Cardiac muscle cell (in vitro differentiated cells and primary cell): ENCODE measurements around the gene MPZL2. TPM values are rescaled to one million over a fixed set of nuclear protein-coding genes. Genes with fewer than 3 reads are reported as not detected.

Source experiments
- DNase-seq, 2 donors: peaks; one replicate each; pipeline versions ENCODE4 v3.0.0 to v3.0.0-alpha.2; 2010 to 2017; ENCODE audit warnings: low read depth in 1 of 2, low spot score in 1 of 2
- H3K27ac ChIP-seq: fragments of 200-600 bp; sonication (generic); 2 replicates; pipeline ENCODE4 v1.5.1; 2016
- H3K27me3 ChIP-seq: fragments of 200-600 bp; sonication (generic); 2 replicates; pipeline ENCODE4 v1.6.0; 2016; ENCODE audit warnings: control low read depth
- H3K36me3 ChIP-seq: fragments of 200-600 bp; sonication (generic); 2 replicates; pipeline ENCODE4 v1.5.1; 2016; ENCODE audit warnings: control low read depth
- H3K4me1 ChIP-seq: fragments of 200-600 bp; sonication (generic); 2 replicates; pipeline ENCODE4 v1.8.1; 2017; ENCODE audit warnings: low read depth, mild to moderate bottlenecking, mixed run types
- H3K4me3 ChIP-seq: fragments of 200-600 bp; sonication (generic); 2 replicates; pipeline ENCODE4 v1.5.1; 2016; ENCODE audit warnings: mild to moderate bottlenecking
- H3K9me3 ChIP-seq: fragments of 200-600 bp; sonication (generic); 2 replicates; pipeline ENCODE4 v1.5.1; 2017; ENCODE audit warnings: low read depth, mild to moderate bottlenecking, control low read depth
- polyA plus RNA-seq: library from polyadenylated mRNA; unstranded; fragments of >200 nt; fragmentation: Nextera tagmentation; extraction: Ambion mirVana; gene quantifications from 2 replicates; pipeline ENCODE4 v1.2.1, GENCODE V29; 2016
- total RNA-seq: library from RNA; depleted of rRNA; stranded (reverse); fragments of >200 nt; gene quantifications from 2 replicates; pipeline ENCODE4 v1.2.3, GENCODE V29; 2016
- TF ChIP-seq, protein P1 (sequence below): IDR thresholded peaks from 2 replicates; pipeline ENCODE4 v1.5.1; 2012; ENCODE audit warnings: low read depth, mild to moderate bottlenecking, low read length

MPZL2 gene
- total and polyA plus RNA-seq, 2 experiments from 2014 or later: 0.13 TPM; not detected in 1

DNA sequence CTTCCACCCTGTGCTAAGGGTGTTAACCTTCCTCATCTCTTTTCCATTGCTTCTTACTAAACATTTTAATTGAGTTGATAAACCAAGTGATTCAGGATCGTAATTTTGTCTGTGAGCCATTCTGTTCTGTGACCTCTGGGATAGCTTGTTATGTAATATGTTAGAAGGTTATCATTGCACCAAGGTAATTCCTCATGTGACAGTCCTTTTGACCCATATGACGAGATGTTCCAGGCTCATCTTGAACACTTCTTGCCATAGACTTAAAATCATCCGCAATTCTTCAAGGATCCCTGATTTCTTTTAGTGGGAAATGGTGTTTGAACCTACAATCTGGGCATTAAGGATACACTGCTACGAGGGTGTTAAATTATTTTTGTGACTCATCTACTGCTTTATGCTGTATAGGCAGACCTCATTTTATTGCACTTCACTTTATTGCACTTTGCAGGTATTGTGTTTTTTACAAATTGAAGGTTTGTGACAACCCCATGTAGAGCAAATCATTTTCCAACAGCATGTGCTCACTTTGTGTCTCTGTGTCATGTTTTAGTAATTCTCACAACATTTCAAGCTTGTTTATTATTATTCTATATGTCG, 19.0 kb upstream of the MPZL2 start:
- H3K4me3 ChIP-seq: no peak overlapping the region
- H3K27ac ChIP-seq: no peak overlapping the region
- H3K9me3 ChIP-seq: no peaks in the 10 kb centered on the region
- no peaks in the 10 kb centered on the region for H3K4me1 ChIP-seq
- no peak for DNase-seq
- TF ChIP-seq, protein P1, sequence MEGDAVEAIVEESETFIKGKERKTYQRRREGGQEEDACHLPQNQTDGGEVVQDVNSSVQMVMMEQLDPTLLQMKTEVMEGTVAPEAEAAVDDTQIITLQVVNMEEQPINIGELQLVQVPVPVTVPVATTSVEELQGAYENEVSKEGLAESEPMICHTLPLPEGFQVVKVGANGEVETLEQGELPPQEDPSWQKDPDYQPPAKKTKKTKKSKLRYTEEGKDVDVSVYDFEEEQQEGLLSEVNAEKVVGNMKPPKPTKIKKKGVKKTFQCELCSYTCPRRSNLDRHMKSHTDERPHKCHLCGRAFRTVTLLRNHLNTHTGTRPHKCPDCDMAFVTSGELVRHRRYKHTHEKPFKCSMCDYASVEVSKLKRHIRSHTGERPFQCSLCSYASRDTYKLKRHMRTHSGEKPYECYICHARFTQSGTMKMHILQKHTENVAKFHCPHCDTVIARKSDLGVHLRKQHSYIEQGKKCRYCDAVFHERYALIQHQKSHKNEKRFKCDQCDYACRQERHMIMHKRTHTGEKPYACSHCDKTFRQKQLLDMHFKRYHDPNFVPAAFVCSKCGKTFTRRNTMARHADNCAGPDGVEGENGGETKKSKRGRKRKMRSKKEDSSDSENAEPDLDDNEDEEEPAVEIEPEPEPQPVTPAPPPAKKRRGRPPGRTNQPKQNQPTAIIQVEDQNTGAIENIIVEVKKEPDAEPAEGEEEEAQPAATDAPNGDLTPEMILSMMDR: no peak
- no peaks in the 10 kb centered on the region for H3K36me3 ChIP-seq
- H3K27me3 ChIP-seq: peaks cover 22% of the 10 kb centered on the region

DNA sequence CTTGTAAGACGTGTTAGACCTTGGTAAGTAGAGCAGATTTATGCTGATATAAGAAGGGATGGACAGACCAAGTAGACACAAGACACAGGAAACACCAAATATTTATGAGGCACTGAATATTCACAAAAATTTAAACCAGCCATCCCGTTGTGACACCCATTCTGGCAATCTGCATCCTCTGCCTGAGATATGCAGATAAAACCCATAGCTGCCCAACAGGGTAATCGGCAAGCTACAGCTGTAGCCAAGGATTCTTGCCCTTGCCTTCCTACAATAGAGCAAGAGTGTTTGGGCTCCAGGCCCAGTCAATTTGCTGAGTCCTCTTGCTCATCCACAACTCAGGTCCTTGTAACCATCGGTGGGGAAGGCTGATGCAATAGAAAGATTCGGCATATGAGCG, 18.5 kb upstream of the MPZL2 start:
- H3K4me3 ChIP-seq: no peak overlapping the region
- H3K27me3 ChIP-seq: peaks cover 17% of the 10 kb centered on the region
- no peaks in the 10 kb centered on the region for H3K4me1 ChIP-seq
- H3K36me3 ChIP-seq: no peaks in the 10 kb centered on the region
- H3K9me3 ChIP-seq: no peaks in the 10 kb centered on the region
- no peak overlapping the region for H3K27ac ChIP-seq
- DNase-seq: no peak
- TF ChIP-seq, protein P1: no peak

DNA sequence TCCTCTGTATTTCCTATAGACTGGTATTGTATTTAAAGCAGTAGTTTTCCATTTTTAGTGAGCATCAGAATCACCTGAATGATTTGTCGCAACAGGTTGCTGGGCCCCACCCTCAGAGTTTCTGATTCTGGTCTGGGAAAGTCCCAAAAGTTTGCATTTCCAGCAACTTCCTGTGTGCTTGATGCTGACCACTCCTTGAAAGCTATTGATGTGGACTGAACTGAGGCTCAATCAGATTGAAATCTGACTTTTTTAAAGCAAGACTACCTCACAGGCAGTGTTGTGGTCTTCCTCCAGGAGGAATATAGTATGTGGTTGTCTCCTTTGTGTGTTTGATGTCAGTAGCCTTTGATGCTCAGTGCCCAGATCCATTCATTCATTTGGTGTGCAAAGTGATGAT, 17.2 kb upstream of the MPZL2 start:
- Histone ChIP-seq H3K36me3 (no peaks in the 10 kb centered on the region), H3K4me3 (no peak overlapping the region), H3K27ac (no peak overlapping the region), H3K4me1 (no peaks in the 10 kb centered on the region), H3K9me3 (no peaks in the 10 kb centered on the region), H3K27me3 (peaks cover 17% of the 10 kb centered on the region)
- DNase-seq: no peak
- TF ChIP-seq, protein P1: no peak

DNA sequence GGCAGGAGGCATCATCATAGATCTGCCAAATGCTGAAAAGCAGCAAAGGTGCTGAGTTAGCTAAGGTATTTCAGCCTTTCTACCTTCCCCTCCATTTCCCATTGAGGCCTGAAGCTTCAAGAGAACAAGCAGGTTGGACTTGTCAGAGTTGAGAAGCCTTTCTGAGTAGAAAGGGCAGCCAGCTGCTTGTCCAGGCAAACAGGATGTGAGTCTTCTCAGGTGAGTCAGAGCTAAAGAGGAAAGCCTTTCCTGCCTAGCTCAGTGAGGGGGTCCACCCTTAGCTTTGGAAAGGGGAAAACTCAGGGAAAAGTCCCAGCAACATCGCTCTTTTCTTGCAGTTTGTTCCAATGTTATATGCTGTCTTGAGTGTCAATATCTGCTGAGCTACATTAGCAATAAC, 13.2 kb upstream of the MPZL2 start:
- DNase-seq: peak in 1 of 2 donors; percentile 26
- peaks cover 41% of the 10 kb centered on the region for H3K27me3 ChIP-seq
- H3K36me3 ChIP-seq: no peaks in the 10 kb centered on the region
- H3K27ac ChIP-seq: no peak overlapping the region
- TF ChIP-seq, protein P1: no peak
- no peaks in the 10 kb centered on the region for H3K9me3 ChIP-seq
- H3K4me1 ChIP-seq: no peaks in the 10 kb centered on the region
- H3K4me3 ChIP-seq: no peak overlapping the region

DNA sequence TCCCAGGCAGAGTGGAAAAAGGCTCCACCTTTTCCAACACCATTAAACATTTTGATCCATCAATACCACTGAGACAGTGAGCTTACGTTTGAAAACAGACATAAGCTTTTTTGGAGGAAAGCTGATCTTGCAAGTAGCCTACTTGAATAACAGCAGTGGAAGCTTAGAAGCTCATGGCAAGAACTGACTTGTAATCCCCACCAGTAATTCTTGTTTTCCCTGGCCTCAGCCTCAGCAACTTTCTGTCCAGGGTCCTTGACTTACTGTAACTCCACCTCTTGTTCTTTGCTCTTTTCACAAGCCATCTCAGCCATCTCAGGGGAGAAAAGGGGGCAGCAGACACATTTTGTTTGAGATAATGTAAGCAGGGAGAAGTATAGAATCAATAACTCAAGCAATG, 12.3 kb upstream of the MPZL2 start:
- Histone ChIP-seq H3K36me3 (no peaks in the 10 kb centered on the region), H3K4me1 (no peaks in the 10 kb centered on the region), H3K27me3 (peaks cover 41% of the 10 kb centered on the region), H3K4me3 (no peak overlapping the region), H3K27ac (no peak overlapping the region), H3K9me3 (no peaks in the 10 kb centered on the region)
- no peak for DNase-seq
- TF ChIP-seq, protein P1: no peak
